Breast epithelium (tissue), 4 donors: Measurements from ENCODE around the gene RELN. TPM values are rescaled to one million over a fixed set of nuclear protein-coding genes. Genes with fewer than 3 reads are reported as not detected.

Experiments used
- DNase-seq, 2 donors: peaks; one replicate each; pipeline ENCODE4 v3.0.0-alpha.2; 2019; ENCODE audit warnings: low spot score in 2 of 2
- H3K27ac ChIP-seq, 2 donors: fragments of 200-600 bp; sonication (generic) in 1 of 2; one replicate each; pipeline ENCODE4 v1.5.1; 2016 to 2019; ENCODE audit warnings: mild to moderate bottlenecking in 1 of 2
- H3K27me3 ChIP-seq, 2 donors: fragments of 200-600 bp; sonication (generic) in 1 of 2; one replicate each; pipeline versions ENCODE4 v1.5.1 to v1.6.0; 2017 to 2019; ENCODE audit warnings: control low read depth in 1 of 2, mild to moderate bottlenecking in 1 of 2
- H3K36me3 ChIP-seq: fragments of 200-600 bp; one replicate; pipeline ENCODE4 v1.5.1; 2019
- H3K4me1 ChIP-seq, 2 donors: fragments of 200-600 bp; sonication (generic); one replicate each; pipeline ENCODE4 v1.5.1; 2016 to 2019; ENCODE audit warnings: control low read depth in 1 of 2
- H3K4me3 ChIP-seq, 3 donors: fragments of 200-600 bp; sonication (generic); 1 replicate in 2 of 3; 2 replicates in 1 of 3; pipeline ENCODE4 v1.5.1; 2016 to 2019; ENCODE audit warnings: mild to moderate bottlenecking in 3 of 3, moderate library complexity in 2 of 3
- H3K9me3 ChIP-seq, 2 donors: fragments of 200-600 bp; sonication (generic) in 1 of 2; one replicate each; pipeline ENCODE4 v1.5.1; 2016 to 2019; ENCODE audit warnings: control low read depth in 1 of 2
- POLR2A ChIP-seq: fragments of 450-650 bp; IDR thresholded peaks from one replicate; pipeline ENCODE4 v1.6.1; 2016; ENCODE audit warnings: antibody characterized with exemption, mild to moderate bottlenecking, moderate library complexity
- POLR2AphosphoS5 ChIP-seq, 3 donors: sonication (generic); formaldehyde crosslinking; IDR thresholded peaks; one replicate each; pipeline ENCODE4 v1.6.1; 2017; ENCODE audit warnings: antibody characterized with exemption in 3 of 3
- intact Hi-C: fragments of 100-400 bp; cut with DNase I; formaldehyde crosslinking; loops from one replicate; pipeline ENCODE4 v1.15.1; 2023; ENCODE audit warnings: low total_unique reads
- total RNA-seq, 3 donors: library from RNA; depleted of rRNA; stranded (reverse); fragments of >200 nt; gene quantifications; one replicate each; pipeline ENCODE4 v1.1.0, GENCODE V29; 2016
- TF ChIP-seq, protein P1 (sequence below), 3 donors: fragments of 450-650 bp; IDR thresholded peaks; one replicate each; pipeline ENCODE4 v1.5.1; 2016 to 2017; ENCODE audit warnings: antibody characterized with exemption in 3 of 3, mild to moderate bottlenecking in 3 of 3, moderate library complexity in 3 of 3

The RELN gene
- total RNA-seq, 3 donors from 2014 or later, result 3.0 to 9.8 (median 4.5) TPM

GRCh38 chr7:103657474-103657894 lies 332.0 kb downstream of the RELN start:
- Histone ChIP-seq H3K4me1 (no peaks in the 10 kb centered on the region), H3K27me3 (no peaks in the 10 kb centered on the region), H3K36me3 (no peaks in the 10 kb centered on the region), H3K9me3 (no peaks in the 10 kb centered on the region), H3K27ac (no peak overlapping the region), H3K4me3 (no peak overlapping the region)
- no peak for TF ChIP-seq POLR2A
- no peak for DNase-seq
- intact Hi-C loops, result no loop called here

- no peak for TF ChIP-seq POLR2AphosphoS5 (IDR thresholded peaks at IDR 0.05)
- Histone ChIP-seq H3K27ac (no peak overlapping the region), H3K4me3 (no peak overlapping the region), H3K36me3 (no peaks in the 10 kb centered on the region), H3K27me3 (no peaks in the 10 kb centered on the region), H3K9me3 (no peaks in the 10 kb centered on the region), H3K4me1 (no peaks in the 10 kb centered on the region)
- no peak for DNase-seq
- intact Hi-C loops, result no loop called here
These were observed 333.2 kb downstream of the RELN start for GRCh38 chr7:103656221-103656620.

GRCh38 chr7:103651593-103652377 lies 337.7 kb downstream of the RELN start:
- TF ChIP-seq POLR2A, result no peak
- no peak for TF ChIP-seq POLR2AphosphoS5 (IDR thresholded peaks at IDR 0.05)
- TF ChIP-seq, protein P1, sequence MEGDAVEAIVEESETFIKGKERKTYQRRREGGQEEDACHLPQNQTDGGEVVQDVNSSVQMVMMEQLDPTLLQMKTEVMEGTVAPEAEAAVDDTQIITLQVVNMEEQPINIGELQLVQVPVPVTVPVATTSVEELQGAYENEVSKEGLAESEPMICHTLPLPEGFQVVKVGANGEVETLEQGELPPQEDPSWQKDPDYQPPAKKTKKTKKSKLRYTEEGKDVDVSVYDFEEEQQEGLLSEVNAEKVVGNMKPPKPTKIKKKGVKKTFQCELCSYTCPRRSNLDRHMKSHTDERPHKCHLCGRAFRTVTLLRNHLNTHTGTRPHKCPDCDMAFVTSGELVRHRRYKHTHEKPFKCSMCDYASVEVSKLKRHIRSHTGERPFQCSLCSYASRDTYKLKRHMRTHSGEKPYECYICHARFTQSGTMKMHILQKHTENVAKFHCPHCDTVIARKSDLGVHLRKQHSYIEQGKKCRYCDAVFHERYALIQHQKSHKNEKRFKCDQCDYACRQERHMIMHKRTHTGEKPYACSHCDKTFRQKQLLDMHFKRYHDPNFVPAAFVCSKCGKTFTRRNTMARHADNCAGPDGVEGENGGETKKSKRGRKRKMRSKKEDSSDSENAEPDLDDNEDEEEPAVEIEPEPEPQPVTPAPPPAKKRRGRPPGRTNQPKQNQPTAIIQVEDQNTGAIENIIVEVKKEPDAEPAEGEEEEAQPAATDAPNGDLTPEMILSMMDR (IDR thresholded peaks at IDR 0.05), result no peak
- Histone ChIP-seq H3K4me3 (no peak overlapping the region), H3K36me3 (no peaks in the 10 kb centered on the region), H3K27ac (no peak overlapping the region), H3K4me1 (no peaks in the 10 kb centered on the region), H3K9me3 (peaks cover 0 to 23% of the 10 kb centered on the region in 2 donors), H3K27me3 (no peaks in the 10 kb centered on the region)
- intact Hi-C loops, result no loop called here
- no peak for DNase-seq

DNA sequence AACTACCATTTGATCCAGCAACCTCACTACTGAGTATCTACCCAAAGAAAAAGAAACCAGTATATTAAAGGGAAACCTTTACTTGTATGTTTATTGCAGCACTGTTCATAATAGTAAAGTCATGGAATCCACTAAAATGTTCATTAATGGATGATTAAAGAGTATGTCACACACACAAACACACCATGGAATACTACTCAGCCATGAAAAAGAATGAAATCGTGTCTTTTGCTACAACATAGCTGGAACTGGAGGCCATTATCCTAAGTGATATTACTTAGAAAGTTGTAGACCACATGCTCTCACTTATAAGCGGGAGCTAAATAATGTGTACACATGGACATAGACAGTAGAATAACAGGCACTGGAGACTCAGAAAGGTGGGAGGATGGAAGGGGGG lies 340.4 kb downstream of the RELN start:
- intact Hi-C loops, result no loop called here
- TF ChIP-seq POLR2AphosphoS5 (IDR thresholded peaks at IDR 0.05), result no peak
- TF ChIP-seq, protein P1 (IDR thresholded peaks at IDR 0.05), result no peak
- no peak for TF ChIP-seq POLR2A
- Histone ChIP-seq H3K4me1 (no peaks in the 10 kb centered on the region), H3K9me3 (peaks cover 0 to 23% of the 10 kb centered on the region in 2 donors), H3K36me3 (no peaks in the 10 kb centered on the region), H3K27ac (no peak overlapping the region), H3K27me3 (no peaks in the 10 kb centered on the region), H3K4me3 (no peak overlapping the region)
- no peak for DNase-seq

GRCh38 chr7:103648135-103648534 lies 341.3 kb downstream of the RELN start:
- DNase-seq, result no peak
- TF ChIP-seq POLR2AphosphoS5 (IDR thresholded peaks at IDR 0.05) (no peak), POLR2A (no peak)
- TF ChIP-seq, protein P1 (IDR thresholded peaks at IDR 0.05), result no peak
- Histone ChIP-seq H3K9me3 (peaks cover 0 to 23% of the 10 kb centered on the region in 2 donors), H3K36me3 (no peaks in the 10 kb centered on the region), H3K4me1 (no peaks in the 10 kb centered on the region), H3K27ac (no peak overlapping the region), H3K27me3 (no peaks in the 10 kb centered on the region), H3K4me3 (no peak overlapping the region)
- intact Hi-C loops, result no loop called here

GRCh38 chr7:103644319-103644718 lies 345.1 kb downstream of the RELN start:
- Histone ChIP-seq H3K27ac (no peak overlapping the region), H3K36me3 (no peaks in the 10 kb centered on the region), H3K4me1 (no peaks in the 10 kb centered on the region), H3K27me3 (no peaks in the 10 kb centered on the region), H3K4me3 (no peak overlapping the region), H3K9me3 (peaks cover 0 to 23% of the 10 kb centered on the region in 2 donors)
- intact Hi-C loops, result no loop called here
- no peak for TF ChIP-seq POLR2A
- TF ChIP-seq POLR2AphosphoS5 (IDR thresholded peaks at IDR 0.05), result no peak
- TF ChIP-seq, protein P1 (IDR thresholded peaks at IDR 0.05), result no peak
- no peak for DNase-seq
